Neural cell (in vitro differentiated cells): ENCODE data around the gene TMEM181.

Experiments used
- CTCF ChIP-seq: fragments of 450-650 bp; IDR thresholded peaks from 2 replicates; pipeline ENCODE4 v1.5.1; 2014; ENCODE audit warnings: antibody characterized with exemption, mild to moderate bottlenecking, moderate library complexity; ENCODE audit not compliant: poor library complexity, severe bottlenecking
- POLR2AphosphoS5 ChIP-seq: IDR thresholded peaks from 2 replicates; pipeline ENCODE4 v1.6.1; 2012

GRCh38 chr6:158586652-158587051, 26.8 kb downstream of the TMEM181 start:
- TF ChIP-seq CTCF (no peak), POLR2AphosphoS5 (no peak)
